Right ventricle myocardium inferior (tissue), 1 donor: ENCODE results near the gene EPM2AIP1. TPM values are rescaled to one million over a fixed set of nuclear protein-coding genes. Genes with fewer than 3 reads are reported as not detected.
"Not testable (repeated sequence)": the region's sequence is repeated elsewhere in the genome, so short reads cannot be mapped to it uniquely, and the experiment has no call there.

Experiments used
- ATAC-seq: fragments of 200-7000 bp; cut with Tn5 transposase; one replicate; pipeline ENCODE4 v1.9.1; 2020; ENCODE audit warnings: mild to moderate bottlenecking, moderate library complexity
- DNase-seq: peaks from one replicate; pipeline ENCODE4 v3.0.0; 2021; ENCODE audit errors: missing footprints
- intact Hi-C: fragments of 100-400 bp; cut with DNase I; formaldehyde crosslinking; loops from one replicate; pipeline ENCODE4 v1.11.0; 2022
- long read RNA-seq: library from polyadenylated mRNA; unstranded; transcript quantifications from one replicate; pipeline ENCODE4 v2.0.0, GENCODE V29; 2021
- total RNA-seq: library from RNA; stranded (reverse); fragmentation: NEBNext Ultra II Directional; extraction: Animal tissue kit (Norgen Biotek cat#: 25700); gene quantifications from one replicate; pipeline ENCODE4 v1.2.1, GENCODE V29; 2021
- donor health status: DM: no; HTN: yes; CAD: no; lungs with severe emphysema.

Gene EPM2AIP1
- 19.8 TPM for total RNA-seq
- long read RNA-seq, full-length matches to known transcripts = 20 of 21 reads
- long read RNA-seq, partial matches to known transcripts = 0 of 21 reads
- long read RNA-seq, other reads (novel, unspliced or antisense) = 1 of 21 reads

GRCh38 chr3:36992806-36993325 lies at the start of gene EPM2AIP1:
EPM2AIP1 (minus strand) TSS chr3:36993131; CDS start chr3:36993077, 54 bp downstream.
- DNase-seq (peak; percentile 98), ATAC-seq (peak; percentile 96)
- intact Hi-C loops = loop anchor here (1.0 to 10.0 kb wide), 3 partner anchors 22 to 222 kb away; no protein-coding TSS in a partner anchor

DNA sequence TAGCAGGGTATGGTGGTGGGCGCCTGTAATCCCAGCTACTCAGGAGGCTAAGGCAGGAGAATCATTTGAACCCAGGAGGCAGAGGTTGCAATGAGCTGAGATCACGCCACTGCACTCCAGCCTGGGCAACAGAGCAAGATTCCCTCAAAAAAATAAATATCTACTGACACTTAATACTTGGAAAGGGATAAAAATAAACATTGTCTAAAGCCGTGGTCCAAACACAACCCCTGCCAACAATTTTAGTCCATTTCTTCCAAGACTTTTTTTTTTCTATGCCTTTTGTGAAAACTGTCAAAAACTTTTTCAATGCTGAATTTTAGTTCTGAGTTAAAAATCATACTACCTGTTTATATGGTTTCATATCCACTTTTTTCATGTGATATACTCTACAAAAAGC lies 49.8 kb upstream of the EPM2AIP1 start:
- intact Hi-C loops, DNase-seq, ATAC-seq: not testable (repeated sequence)

DNA sequence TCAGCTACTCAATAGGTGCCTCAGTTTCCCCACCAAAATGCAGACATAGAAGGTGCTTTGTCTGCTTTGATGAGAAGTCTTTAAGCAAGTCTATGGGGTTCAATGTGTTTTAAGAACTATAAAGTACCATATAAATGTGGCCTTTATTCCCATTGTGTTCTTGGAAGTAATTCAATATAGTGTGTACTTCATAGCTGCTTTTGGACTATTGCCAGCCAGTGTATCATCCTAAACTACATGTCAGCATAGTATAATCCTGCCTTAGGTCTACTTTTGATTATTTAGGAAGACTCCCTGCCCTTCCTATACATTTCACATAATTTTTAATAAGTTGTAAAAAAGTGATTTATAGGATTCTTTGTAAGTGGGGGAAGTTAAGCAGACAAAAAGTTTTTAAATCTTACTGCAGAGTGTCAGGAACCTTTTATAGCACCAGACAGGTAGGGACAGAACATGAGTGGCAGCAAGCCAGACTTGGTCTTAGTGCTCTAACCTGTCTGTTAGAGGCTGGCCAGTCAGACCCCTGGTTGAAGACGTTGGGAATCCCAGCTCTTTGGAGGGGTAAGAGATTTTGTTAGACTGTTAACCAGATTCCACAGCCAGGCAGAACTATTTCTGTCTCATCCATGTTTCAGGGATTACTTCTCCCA lies 48.7 kb upstream of the EPM2AIP1 start:
- intact Hi-C loops = no loop called here
- ATAC-seq = no peak
- DNase-seq = no peak

GRCh38 chr3:37040231-37040630 lies 47.3 kb upstream of the EPM2AIP1 start:
- ATAC-seq (no peak), DNase-seq (no peak)
- intact Hi-C loops = no loop called here

- intact Hi-C loops = no loop called here
- ATAC-seq (no peak), DNase-seq (no peak)
Measured at GRCh38 chr3:37039161-37039846, 46.4 kb upstream of the EPM2AIP1 start.

DNA sequence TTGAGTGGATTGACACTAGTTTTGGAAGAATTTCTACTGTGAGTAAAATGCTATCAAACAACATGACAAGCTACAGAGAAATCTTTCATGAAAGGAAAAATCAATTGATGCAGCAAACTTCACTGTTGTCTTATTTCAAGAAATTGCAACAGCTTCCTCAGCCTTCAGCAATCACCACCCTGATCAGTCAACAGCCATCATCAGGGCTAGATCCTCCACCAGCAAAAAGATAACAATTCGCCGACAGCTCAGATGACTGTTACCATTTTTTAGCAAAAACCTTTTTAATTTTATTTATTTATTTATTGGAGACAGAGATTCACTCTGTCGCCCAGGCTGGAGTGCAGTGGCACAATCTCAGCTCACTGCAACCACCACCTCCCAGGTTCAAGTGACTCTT lies 44.4 kb upstream of the EPM2AIP1 start:
- DNase-seq (no peak), ATAC-seq (no peak)
- intact Hi-C loops = no loop called here

- peak; percentile 71 for DNase-seq
- intact Hi-C loops = no loop called here
- ATAC-seq = no peak
Measured at GRCh38 chr3:37032961-37033360, 40.0 kb upstream of the EPM2AIP1 start.

DNA sequence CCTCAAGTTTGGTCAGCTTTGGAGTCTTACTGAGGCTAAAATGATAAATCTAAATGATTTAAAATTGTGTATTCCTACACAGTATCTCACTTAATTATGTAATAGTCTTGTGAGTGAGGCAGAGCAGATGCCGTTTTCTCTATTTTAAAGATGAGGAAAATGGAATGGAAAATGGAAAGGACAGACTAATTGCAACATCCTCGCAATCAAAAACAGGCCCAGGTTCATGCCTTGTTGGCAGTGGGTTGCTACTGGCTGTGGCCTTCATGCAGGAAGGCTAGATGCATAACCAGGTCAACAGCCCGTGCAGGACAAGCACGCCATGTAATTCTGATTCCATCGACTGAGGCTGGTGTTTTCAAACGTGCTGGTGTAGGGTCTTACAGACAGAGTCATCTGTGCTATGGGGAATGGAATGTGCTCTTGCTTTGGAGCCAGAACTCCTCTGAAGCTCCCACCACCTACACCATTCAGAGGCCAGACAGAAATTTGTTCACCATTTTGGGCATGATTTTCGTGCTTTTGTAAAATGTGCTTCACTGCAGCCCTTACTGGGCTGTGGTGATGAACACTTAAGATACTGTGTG lies 38.3 kb upstream of the EPM2AIP1 start:
- no peak for DNase-seq
- ATAC-seq = peak; percentile 23
- intact Hi-C loops = no loop called here

DNA sequence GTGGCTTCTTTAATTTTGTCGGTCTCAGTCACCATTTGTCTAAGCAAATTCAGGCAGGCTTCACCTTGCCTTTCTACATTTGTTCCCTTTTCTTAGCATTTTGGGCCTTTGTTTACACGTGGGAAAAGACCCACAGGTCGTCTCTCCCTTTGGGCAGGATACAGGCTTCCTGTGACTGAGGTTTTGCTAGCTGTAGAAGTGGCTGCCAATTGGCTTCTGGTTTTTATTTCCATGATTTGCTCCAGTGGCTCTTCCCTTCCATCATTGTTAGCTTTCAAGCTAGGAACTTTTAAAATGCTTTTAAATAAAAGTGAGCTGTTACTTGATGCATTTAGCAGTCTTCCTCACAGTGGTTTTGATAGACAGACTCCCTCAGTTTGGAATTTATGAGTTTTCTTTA lies 37.7 kb upstream of the EPM2AIP1 start:
- DNase-seq = no peak
- intact Hi-C loops = no loop called here
- no peak for ATAC-seq

DNA sequence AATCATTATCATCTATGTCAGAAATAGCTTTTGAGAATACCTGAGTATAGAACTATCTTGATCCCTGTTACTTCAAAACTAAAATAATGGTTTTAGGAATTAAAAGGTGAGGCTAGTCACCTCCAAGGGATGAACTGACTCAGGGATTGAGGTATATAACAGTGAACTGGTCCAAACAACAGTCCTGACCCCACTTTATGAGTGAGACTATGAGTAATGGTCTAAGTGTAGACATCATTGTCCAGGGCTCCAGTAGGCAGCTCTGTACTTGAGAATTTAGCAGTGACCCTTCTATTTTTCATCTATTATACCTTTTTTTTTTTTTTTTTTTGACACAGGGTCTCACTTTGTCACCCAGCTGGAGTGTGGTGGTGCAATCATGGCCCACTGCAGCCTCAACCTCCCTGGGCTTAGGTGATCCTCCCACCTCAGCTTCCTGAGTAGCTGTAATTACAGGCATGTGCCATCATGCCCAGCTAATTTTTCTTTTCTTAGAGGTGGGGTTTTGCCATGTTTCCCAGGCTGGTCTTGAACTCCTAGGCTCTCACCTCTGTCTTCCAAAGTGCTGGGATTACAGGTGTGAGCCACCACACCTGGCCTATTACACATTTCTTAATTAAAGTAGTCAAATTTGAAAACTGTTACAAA lies 36.7 kb upstream of the EPM2AIP1 start:
- DNase-seq (no peak), ATAC-seq (no peak)
- intact Hi-C loops = loop anchor here (2.0 kb wide), 1 partner anchor 25 kb away; no protein-coding TSS in a partner anchor

GRCh38 chr3:37029111-37029510 lies 36.2 kb upstream of the EPM2AIP1 start:
- ATAC-seq (peak; percentile 68), DNase-seq (no peak)
- intact Hi-C loops = loop anchor here (2.0 kb wide), 1 partner anchor 26 kb away; no protein-coding TSS in a partner anchor

GRCh38 chr3:37028329-37028728 lies 35.4 kb upstream of the EPM2AIP1 start:
- intact Hi-C loops = loop anchor here (2.0 kb wide), 1 partner anchor 26 kb away; no protein-coding TSS in a partner anchor
- ATAC-seq (peak; percentile 89), DNase-seq (peak; percentile 74)

DNA sequence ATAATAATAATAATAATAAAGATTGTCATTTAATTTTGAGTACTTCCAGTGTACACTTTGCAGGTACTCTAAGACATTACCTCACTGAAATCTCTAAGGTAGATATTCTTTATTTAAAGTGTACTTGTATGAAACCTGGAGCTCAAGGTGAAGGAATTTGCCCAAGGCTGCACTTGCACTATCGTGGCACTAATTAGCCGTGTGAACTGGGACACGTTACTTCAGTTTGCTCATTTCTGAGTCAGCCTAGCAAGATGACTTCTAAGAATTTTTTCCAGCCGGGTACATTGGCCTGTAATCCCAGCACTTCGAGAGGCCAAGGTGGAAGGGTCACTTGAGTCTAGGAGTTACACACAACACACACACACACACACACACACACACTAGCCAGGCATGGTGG lies 33.9 kb upstream of the EPM2AIP1 start:
- ATAC-seq = no peak
- DNase-seq = no peak
- intact Hi-C loops = no loop called here

DNA sequence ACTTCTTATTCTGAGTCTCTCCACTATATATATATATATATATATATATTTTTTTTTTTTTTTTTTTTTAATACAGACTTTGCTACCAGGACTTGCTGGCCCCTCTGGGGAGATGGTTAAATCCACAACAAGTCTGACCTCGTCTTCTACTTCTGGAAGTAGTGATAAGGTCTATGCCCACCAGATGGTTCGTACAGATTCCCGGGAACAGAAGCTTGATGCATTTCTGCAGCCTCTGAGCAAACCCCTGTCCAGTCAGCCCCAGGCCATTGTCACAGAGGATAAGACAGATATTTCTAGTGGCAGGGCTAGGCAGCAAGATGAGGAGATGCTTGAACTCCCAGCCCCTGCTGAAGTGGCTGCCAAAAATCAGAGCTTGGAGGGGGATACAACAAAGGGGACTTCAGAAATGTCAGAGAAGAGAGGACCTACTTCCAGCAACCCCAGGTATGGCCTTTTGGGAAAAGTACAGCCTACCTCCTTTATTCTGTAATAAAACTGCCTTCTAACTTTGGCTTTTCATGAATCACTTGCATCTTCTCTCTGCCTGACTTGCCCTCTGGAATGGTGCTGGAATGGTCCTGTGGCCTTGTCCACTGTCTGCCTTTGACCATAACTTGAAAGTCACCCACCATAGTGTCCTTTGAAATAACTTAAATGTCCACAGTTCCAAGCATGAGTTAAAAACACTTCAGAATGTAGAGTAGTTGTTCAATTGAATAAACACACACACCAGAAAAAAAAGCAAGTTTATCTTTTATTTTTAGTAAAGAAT lies 32.8 kb upstream of the EPM2AIP1 start:
- ATAC-seq = no peak
- intact Hi-C loops = loop anchor here (2.0 kb wide), 1 partner anchor 187 kb away; no protein-coding TSS in a partner anchor
- no peak for DNase-seq

GRCh38 chr3:37024820-37025405 lies 32.0 kb upstream of the EPM2AIP1 start:
- ATAC-seq (no peak), DNase-seq (no peak)
- intact Hi-C loops = loop anchor here (2.0 kb wide), 1 partner anchor 188 kb away; no protein-coding TSS in a partner anchor

- DNase-seq = no peak
- no peak for ATAC-seq
- intact Hi-C loops = loop anchor here (2.0 kb wide), 1 partner anchor 189 kb away; no protein-coding TSS in a partner anchor
Measured at GRCh38 chr3:37024092-37024491, 31.2 kb upstream of the EPM2AIP1 start.

DNA sequence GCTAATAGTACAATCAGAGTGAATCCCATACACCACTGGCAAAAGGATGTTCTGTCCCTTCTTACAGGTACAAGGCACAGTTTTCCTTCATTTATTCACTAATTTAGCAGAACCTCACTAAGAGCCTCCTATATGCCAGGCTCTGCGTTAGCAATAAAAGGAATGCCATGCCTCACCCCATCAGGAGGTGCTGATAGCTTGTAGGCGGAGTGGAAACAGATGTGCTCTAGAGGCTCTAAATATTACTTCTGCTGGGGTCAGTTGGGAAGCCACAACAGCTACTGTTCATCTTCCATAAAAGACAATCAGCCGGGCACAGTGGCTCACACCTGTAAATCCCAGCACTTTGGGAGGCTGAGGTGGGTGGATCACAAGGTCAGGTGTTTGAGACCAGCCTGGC lies 24.8 kb upstream of the EPM2AIP1 start:
- ATAC-seq (peak; percentile 45), DNase-seq (no peak)
- intact Hi-C loops = loop anchor here (5.0 kb wide), 1 partner anchor 35 kb away; no protein-coding TSS in a partner anchor
